ENCODE results near the gene ABR. TPM values are rescaled to one million over a fixed set of nuclear protein-coding genes. Genes with fewer than 3 reads are reported as not detected.
A peak's percentile ranks its signal among the peaks of the same experiment; 100 is the strongest.
"Not testable (repeated sequence)": the region's sequence is repeated elsewhere in the genome, so short reads cannot be mapped to it uniquely, and the experiment has no call there.

The ABR gene
- total RNA-seq, 1 donor from 2014 or later = 147 TPM

GRCh38 chr17:974778-975177 lies 205.0 kb downstream of the ABR start:
- intact Hi-C loops (cut with DNase I) = loop anchor here (5.0 kb wide), 1 partner anchor 57 kb away; no protein-coding TSS in a partner anchor
- not testable (repeated sequence) for ATAC-seq; DNase-seq (ENCODE audit: missing footprints)

- intact Hi-C loops (cut with DNase I) = no loop called here
- DNase-seq (ENCODE audit: missing footprints) (no peak), ATAC-seq (no peak)
These were observed 206.7 kb downstream of the ABR start for GRCh38 chr17:973053-973452.

DNA sequence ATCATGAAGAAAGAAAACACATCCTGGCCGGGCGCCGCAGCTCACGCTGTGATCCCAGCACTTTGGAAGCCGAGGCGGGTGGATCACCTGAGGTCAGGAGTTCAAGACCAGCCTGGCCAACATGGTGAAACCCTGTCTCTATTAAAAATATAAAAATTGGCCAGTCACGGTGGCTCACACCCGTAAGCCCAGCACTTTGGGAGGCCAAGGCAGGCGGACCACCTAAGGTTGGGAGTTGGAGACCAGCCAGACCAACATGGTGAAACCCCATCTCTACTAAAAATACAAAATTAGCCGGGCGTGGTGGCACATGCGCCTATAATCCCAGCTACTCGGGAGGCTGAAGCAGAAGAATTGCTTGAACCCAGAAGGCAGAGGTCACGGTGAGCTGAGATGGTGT lies 207.9 kb downstream of the ABR start:
- intact Hi-C loops (cut with DNase I); ATAC-seq; DNase-seq (ENCODE audit: missing footprints): not testable (repeated sequence)

DNA sequence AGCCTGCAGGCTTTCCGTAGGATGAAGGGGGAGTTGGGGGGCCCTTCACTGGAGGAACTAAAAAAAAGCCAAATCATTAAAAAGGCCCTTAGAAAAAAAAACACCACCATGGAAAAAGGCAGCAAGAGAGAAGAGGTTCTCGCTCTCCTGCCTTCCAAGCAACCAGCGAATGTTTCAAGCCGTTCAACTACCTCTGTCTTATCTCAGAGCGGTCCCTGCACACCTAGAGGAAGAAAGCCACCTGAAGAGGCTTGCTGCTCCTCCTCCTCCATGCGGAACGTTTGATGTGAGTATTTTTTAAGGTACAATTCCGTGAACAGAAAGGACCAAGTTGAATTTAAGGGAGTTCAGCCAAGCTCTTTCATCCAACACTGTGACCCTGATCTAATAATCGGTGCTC lies 209.4 kb downstream of the ABR start:
- intact Hi-C loops (cut with DNase I) = no loop called here
- ATAC-seq = no peak
- no peak for DNase-seq (ENCODE audit: missing footprints)

GRCh38 chr17:969811-970355 lies 209.9 kb downstream of the ABR start:
- intact Hi-C loops (cut with DNase I) = no loop called here
- ATAC-seq (no peak), DNase-seq (ENCODE audit: missing footprints) (no peak)

DNA sequence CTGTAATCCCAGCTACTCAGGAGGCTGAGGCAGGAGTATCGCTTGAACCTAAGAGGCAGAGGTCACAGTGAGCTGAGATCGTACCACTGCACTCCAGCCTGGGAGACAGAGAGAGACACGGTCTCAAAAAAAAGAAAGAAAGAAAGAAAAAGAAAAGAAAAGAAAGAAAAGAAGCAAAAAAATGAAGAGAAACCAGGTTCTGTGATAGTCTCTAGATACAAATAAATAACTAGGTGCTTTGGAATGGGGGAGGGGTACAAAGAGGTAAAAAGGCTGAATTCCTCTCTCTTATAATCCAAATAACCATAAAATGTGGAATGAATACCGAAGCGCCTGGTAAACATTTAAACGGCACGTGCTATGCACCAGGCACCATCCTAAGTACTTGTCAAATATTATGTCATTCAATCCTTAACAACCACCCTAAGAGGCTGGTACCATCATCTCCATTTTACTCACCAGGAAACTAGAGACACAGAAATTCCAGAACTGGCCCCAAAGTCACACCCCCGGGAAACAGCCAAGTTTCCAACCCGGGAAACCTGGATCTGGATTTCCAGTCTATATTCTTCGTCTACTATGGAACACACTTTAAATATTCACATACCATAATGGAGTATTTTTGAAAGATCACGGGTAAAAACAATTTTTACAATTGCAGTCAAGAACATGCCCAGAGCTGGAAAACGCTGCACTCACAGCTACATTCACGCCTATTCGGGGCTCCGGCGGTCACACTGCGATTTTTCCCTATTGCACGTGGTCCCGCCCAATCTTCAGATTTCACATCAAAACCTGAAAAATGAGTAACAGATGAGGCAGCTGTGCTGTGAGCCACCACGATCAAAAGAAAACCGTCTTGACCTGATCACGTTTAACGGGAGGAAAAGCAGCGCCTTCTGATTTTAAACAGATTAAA lies 210.7 kb downstream of the ABR start:
- ATAC-seq = no peak
- no peak for DNase-seq (ENCODE audit: missing footprints)
- intact Hi-C loops (cut with DNase I) = no loop called here

DNA sequence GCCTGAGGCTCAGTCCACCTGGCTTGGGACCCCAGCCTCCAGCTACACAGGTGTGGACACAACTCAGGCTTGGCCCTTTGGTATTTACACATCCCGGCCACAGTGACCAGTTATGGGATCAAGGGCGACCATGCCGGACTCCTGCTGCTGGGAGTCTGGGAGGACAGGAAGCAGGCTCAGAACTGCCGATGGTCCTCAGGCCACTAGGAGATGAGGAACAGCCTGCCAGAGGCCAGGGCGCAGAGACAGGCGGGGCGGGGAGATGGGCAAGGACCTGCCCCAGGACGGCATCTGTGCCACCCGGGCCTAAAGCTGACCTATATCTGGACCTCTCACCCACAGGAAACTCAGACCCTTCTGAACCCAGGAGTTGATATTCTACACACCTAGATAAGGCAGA lies 212.7 kb downstream of the ABR start:
- DNase-seq (ENCODE audit: missing footprints) (no peak), ATAC-seq (no peak)
- intact Hi-C loops (cut with DNase I) = no loop called here

DNA sequence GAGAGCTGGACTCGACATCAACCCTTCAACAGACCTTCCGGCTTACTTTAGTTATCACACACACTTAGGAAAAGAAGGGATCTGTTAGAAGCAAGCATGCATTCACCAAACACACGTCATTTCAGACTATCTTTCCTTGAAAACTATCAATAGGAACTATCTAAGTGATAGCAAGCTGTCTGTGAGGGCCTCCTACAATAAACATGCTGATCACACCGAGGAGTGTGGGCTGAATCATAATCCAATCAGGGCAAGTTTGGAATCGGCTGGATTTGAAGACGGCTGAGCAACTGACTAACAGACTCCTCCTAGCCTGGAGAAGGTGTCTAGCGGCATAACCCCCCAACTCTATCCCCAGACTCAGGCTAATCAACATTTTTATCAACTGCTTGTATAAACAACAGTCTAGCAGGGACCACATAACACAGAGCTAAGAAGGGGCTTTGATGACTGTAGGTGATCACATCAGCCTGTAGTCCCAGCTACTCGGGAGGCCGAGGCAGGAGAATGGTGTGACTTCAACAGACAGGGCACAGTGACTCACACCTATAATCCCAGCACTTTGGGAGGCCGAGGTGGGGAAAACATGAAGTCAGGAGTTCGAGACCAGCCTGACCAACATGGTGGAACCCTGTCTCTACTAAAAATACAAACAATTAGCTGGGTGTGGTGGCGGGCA lies 214.3 kb downstream of the ABR start:
- ATAC-seq = no peak

GRCh38 chr17:964876-965275 lies 214.9 kb downstream of the ABR start:
- DNase-seq (ENCODE audit: missing footprints) (no peak), ATAC-seq (no peak)
- intact Hi-C loops (cut with DNase I) = no loop called here

More for the DNA sequence above, 214.3 kb downstream of the ABR start:
- intact Hi-C loops (cut with DNase I) = no loop called here
- DNase-seq (ENCODE audit: missing footprints) = no peak

- intact Hi-C loops (cut with DNase I) = no loop called here
- no peak for DNase-seq (ENCODE audit: missing footprints)
These were observed 217.1 kb downstream of the ABR start for GRCh38 chr17:962670-963069.

DNA sequence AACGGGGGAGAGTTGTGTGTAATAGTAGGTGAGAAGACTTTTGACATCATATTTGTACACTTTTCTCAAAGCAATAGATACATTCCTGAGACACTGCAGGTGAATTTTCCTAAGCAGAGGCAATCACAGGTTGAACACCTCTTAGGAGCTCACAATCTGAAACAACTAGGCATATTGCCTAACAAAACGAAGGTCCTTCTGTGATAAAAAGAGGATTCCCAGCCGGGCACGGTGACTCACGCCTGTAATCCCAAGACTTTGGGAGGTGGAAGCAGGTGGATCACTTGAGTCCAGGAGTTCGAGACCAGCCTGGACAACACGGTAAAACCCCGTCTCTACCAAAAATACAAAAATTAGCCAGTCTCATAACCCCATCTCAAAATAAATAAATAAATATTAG lies 217.6 kb downstream of the ABR start:
- ATAC-seq (no peak), DNase-seq (ENCODE audit: missing footprints) (no peak)
- intact Hi-C loops (cut with DNase I) = no loop called here

More at GRCh38 chr17:962670-963069, 217.1 kb downstream of the ABR start:
- ATAC-seq = no peak

DNA sequence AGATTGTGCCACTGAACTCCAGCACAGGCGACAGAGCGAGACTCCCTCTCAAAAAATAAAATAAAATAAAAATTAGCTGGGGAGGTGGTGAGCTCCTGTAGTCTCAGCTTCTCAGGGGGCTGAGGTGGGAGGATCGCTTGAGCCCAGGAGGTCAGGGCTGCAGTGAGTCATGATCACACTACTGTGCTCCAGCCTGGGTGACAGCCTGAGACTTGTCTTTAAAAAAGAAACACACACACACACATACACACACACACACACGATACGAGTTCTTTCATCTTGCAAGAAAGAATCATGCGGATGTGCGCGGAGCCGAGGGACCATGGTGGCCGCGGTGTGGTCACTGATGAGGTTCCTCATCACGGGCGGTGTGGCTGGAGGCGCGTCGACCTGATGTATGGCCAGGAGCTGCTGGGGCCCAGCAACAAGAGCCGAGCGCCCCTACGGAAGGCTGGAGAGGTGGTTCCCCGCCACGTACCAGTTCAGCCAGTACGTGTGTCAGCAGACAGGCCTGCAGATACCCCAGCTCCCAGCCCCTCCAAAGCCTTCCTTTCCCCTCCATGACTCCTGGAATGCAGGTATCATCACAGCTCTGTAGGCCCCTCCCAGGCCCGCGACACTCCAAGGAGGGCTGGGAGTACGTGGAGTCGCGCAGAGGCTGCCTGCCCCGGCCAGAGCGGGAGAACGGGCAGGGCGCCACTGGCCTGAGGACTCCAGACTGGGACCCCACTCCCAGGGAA lies 220.9 kb downstream of the ABR start:
- no peak for ATAC-seq
- DNase-seq (ENCODE audit: missing footprints) = no peak
- intact Hi-C loops (cut with DNase I) = no loop called here

- no peak for ATAC-seq
- intact Hi-C loops (cut with DNase I) = no loop called here
- DNase-seq (ENCODE audit: missing footprints) = no peak
These were observed 221.8 kb downstream of the ABR start for GRCh38 chr17:957856-958421.

DNA sequence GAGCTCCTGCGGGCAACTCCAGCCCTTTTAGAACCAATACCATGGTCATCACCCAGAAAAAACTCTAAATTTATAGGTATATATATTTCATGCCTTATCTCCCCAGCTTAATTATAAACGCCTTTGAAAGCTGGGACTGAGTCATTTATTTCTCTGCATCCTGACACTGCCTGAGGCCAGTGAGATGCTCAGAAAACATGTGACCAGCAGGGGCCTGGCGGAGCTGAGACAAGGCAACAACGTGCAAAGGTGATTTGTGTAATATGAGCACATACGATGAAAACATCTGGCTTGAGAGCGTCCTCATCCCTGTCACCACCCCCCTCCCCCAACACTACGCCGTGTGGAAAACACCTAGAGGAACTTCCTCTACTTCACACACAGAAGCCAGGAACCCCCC lies 222.9 kb downstream of the ABR start:
- ATAC-seq (no peak), DNase-seq (ENCODE audit: missing footprints) (no peak)
- intact Hi-C loops (cut with DNase I) = no loop called here

DNA sequence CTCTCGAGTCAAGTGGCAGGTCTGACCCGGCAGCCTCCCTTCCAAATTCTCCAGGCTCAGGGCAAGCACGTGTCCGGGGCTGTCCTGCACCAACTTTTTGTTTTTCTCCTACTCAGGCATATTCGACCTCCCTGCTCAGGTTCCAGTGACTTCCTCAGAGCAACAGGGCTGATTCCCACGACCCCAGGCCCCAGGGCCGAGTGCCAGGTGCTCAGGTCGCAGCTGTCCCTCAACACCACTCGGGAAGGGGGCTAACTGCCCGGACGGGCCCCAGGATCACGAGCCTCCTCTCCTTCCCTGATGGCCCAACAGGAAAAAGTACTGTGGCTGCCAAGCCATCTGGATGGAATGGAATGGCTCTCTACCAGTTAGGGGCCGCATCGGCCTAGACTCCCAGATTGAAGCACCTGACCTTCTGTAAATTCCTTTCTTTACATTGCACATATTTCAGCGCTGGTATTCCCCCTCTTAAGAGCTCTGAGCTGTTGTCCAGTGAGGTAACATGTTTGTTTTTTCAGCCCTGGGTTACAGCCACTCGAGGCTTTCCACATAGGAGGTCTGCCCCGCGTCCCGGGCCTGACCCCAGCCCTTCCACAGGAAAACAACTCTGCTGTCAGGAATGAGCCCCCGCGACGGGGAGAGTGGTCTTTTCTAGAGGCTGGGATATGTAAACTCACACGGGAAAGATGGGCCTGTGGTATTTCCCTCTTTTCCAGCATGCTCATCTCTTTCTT lies 225.2 kb downstream of the ABR start:
- intact Hi-C loops (cut with DNase I) = no loop called here
- peak; percentile 37 for ATAC-seq
- no peak for DNase-seq (ENCODE audit: missing footprints)

DNA sequence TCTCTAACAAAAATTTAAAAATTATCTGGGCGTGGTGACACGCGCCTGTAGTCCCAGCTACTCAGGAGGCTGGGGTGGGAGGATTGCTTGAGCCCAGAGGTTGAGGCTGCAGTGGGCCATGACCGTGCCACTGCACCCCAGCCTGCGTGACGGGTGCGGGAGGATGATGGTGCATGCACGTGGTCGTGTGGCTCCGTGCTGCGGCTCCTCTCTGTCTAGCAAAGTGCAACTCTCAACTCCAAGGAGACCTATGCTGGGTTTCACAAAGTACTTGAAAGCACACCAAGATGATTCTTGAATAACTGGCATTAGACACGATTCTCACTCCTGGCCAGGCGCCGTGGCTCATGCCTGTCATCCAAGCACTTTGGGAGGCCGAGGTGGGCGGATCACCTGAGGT lies 226.0 kb downstream of the ABR start:
- no peak for DNase-seq (ENCODE audit: missing footprints)
- intact Hi-C loops (cut with DNase I) = no loop called here
- ATAC-seq = no peak
